Breast epithelium (tissue), 3 donors: Measurements from ENCODE around the gene HYAL3.

Experiments
- POLR2A ChIP-seq: fragments of 450-650 bp; IDR thresholded peaks from one replicate; pipeline ENCODE4 v1.6.1; 2016; ENCODE audit warnings: antibody characterized with exemption, mild to moderate bottlenecking, moderate library complexity
- TF ChIP-seq, protein P1 (sequence below), 3 donors: fragments of 450-650 bp; IDR thresholded peaks; one replicate each; pipeline ENCODE4 v1.5.1; 2016 to 2017; ENCODE audit warnings: antibody characterized with exemption in 3 of 3, mild to moderate bottlenecking in 3 of 3, moderate library complexity in 3 of 3

- no peak for TF ChIP-seq POLR2A
- TF ChIP-seq, protein P1, sequence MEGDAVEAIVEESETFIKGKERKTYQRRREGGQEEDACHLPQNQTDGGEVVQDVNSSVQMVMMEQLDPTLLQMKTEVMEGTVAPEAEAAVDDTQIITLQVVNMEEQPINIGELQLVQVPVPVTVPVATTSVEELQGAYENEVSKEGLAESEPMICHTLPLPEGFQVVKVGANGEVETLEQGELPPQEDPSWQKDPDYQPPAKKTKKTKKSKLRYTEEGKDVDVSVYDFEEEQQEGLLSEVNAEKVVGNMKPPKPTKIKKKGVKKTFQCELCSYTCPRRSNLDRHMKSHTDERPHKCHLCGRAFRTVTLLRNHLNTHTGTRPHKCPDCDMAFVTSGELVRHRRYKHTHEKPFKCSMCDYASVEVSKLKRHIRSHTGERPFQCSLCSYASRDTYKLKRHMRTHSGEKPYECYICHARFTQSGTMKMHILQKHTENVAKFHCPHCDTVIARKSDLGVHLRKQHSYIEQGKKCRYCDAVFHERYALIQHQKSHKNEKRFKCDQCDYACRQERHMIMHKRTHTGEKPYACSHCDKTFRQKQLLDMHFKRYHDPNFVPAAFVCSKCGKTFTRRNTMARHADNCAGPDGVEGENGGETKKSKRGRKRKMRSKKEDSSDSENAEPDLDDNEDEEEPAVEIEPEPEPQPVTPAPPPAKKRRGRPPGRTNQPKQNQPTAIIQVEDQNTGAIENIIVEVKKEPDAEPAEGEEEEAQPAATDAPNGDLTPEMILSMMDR (IDR thresholded peaks at IDR 0.05), result no peak
These were observed 3.1 kb upstream of the HYAL3 start for GRCh38 chr3:50302095-50303012.
